K562 (cell line): ENCODE measurements around the gene SLC7A8. TPM values are rescaled to one million over a fixed set of nuclear protein-coding genes. Genes with fewer than 3 reads are reported as not detected.

Experiments
- ATAC-seq: fragments of 200-7000 bp; cut with Tn5 transposase; 3 replicates; pipeline ENCODE4 v1.9.1; 2020; ENCODE audit warnings: moderate library complexity
- BruUV-seq: library from RNA; stranded (reverse); fragments of 400-500 nt; replicated peaks from 2 replicates; lab custom pipeline; 2021; lab: Mats Ljungman, UMichigan
- CTCF ChIA-PET: fragments of 300-600 bp; formaldehyde crosslinking; extraction: SDS; loops from one replicate; lab custom pipeline; 2021; ENCODE audit warnings: low intra/inter-chr PET ratio; lab: Yijun Ruan, JAX
- POLR2A ChIA-PET: fragments of 300-600, 350-650 bp; sonication (Branson Sonifier 250); formaldehyde crosslinking; extraction: SDS; loops from one replicate; lab custom pipeline; 2021; ENCODE audit warnings: antibody characterized with exemption, inconsistent platforms; lab: Yijun Ruan, JAX
- DNase-seq, 4 experiments: peaks; one replicate each; pipeline versions ENCODE4 v3.0.0 to v3.0.0-alpha.2; 2011 to 2018; ENCODE audit warnings: low spot score in 3 of 4, mixed read lengths in 3 of 4; ENCODE audit errors: extremely low read depth in 1 of 4
- FAIRE-seq: peaks from 2 replicates; lab custom pipeline; 2011; peaks lifted over from hg19 to GRCh38; lab: Jason Lieb, UNC
- H2AFZ ChIP-seq: 2 replicates; pipeline ENCODE4 v1.6.0; 2011; ENCODE audit warnings: low read depth, low read length, control low read depth, inconsistent platforms
- H3K27ac ChIP-seq: fragments of 200-600 bp; 3 replicates; pipeline ENCODE4 v1.8.0; 2011; ENCODE audit warnings: low read depth, mild to moderate bottlenecking, control low read depth, inconsistent platforms, low read length, moderate library complexity, mixed read lengths; ENCODE audit errors: extremely low read depth
- H3K27me3 ChIP-seq, 2 experiments: fragments of 300-600 bp in 1 of 2; 2 replicates in 1 of 2; 3 replicates in 1 of 2; pipeline versions ENCODE4 v1.6.0 to v1.8.0; 2011; ENCODE audit warnings: inconsistent platforms in 2 of 2, low read length in 2 of 2, mild to moderate bottlenecking in 1 of 2, mixed read lengths in 1 of 2, moderate library complexity in 1 of 2; ENCODE audit not compliant: control insufficient read depth in 2 of 2, insufficient read depth in 2 of 2
- H3K36me3 ChIP-seq: fragments of 300-600 bp; 3 replicates; pipeline ENCODE4 v1.8.0; 2011; ENCODE audit warnings: mild to moderate bottlenecking, low read length, inconsistent platforms; ENCODE audit not compliant: control insufficient read depth, insufficient read depth
- H3K4me1 ChIP-seq, 2 experiments: fragments of 200-600 bp in 1 of 2; replicated peaks in 1 of 2; 2 replicates in 1 of 2; 3 replicates in 1 of 2; pipeline versions ENCODE4 v1.5.1 to v1.8.0; 2011; ENCODE audit warnings: inconsistent platforms in 2 of 2, low read length in 2 of 2, mild to moderate bottlenecking in 1 of 2, mixed read lengths in 1 of 2, moderate library complexity in 1 of 2; ENCODE audit not compliant: control insufficient read depth in 2 of 2, insufficient read depth in 2 of 2
- H3K4me2 ChIP-seq: 2 replicates; pipeline ENCODE4 v1.6.1; 2011; ENCODE audit warnings: low read length, control low read depth, inconsistent platforms, mixed read lengths; ENCODE audit not compliant: insufficient read depth
- H3K4me3 ChIP-seq: fragments of 200-600 bp; sonication (generic), shearing (Covaris generic); 2 replicates; pipeline ENCODE4 v1.5.1; 2016; ENCODE audit warnings: control low read depth, inconsistent platforms
- H3K79me2 ChIP-seq: fragments of 200-600 bp; 3 replicates; pipeline ENCODE4 v1.8.0; 2011; ENCODE audit warnings: low read length, inconsistent platforms; ENCODE audit not compliant: control insufficient read depth, insufficient read depth
- H3K9ac ChIP-seq, 2 experiments: 2 replicates each; pipeline versions ENCODE4 v1.6.0 to v1.6.1; 2011; ENCODE audit warnings: low read depth in 2 of 2, low read length in 2 of 2, control low read depth in 1 of 2, inconsistent platforms in 1 of 2, mild to moderate bottlenecking in 1 of 2, mixed read lengths in 1 of 2; ENCODE audit not compliant: insufficient read depth in 1 of 2
- H3K9me1 ChIP-seq: one replicate; pipeline ENCODE4 v1.6.0; 2011; ENCODE audit warnings: inconsistent platforms, mild to moderate bottlenecking, low read length, moderate library complexity; ENCODE audit not compliant: control insufficient read depth, insufficient read depth
- H3K9me3 ChIP-seq: replicated peaks from 2 replicates; pipeline ENCODE4 v1.5.1; 2011; ENCODE audit warnings: low read depth, low read length, inconsistent platforms; ENCODE audit not compliant: control insufficient read depth, insufficient read depth
- H4K20me1 ChIP-seq: replicated peaks from 2 replicates; pipeline ENCODE4 v1.6.1; 2011; ENCODE audit warnings: low read length, inconsistent platforms, mixed read lengths; ENCODE audit not compliant: control insufficient read depth, insufficient read depth
- CC2D1A ChIP-seq: fragments of 450-650 bp; IDR thresholded peaks from 2 replicates; pipeline ENCODE4 v1.6.1; 2017; ENCODE audit warnings: mild to moderate bottlenecking
- CHCHD3 ChIP-seq: fragments of 250-450 bp; sonication (Bioruptor Pico); IDR thresholded peaks from 2 replicates; pipeline ENCODE4 v2.1.2; 2022; ENCODE audit warnings: mild to moderate bottlenecking
- FOXP1 ChIP-seq: sonication (generic); formaldehyde crosslinking; IDR thresholded peaks from 2 replicates; pipeline ENCODE4 v1.8.0; 2022; ENCODE audit warnings: mild to moderate bottlenecking, missing genetic modification reagents
- GABPB2 ChIP-seq: fragments of 250-450 bp; sonication (Bioruptor Pico); conservative IDR thresholded peaks from 2 replicates; pipeline ENCODE4 v1.5.1; 2021; ENCODE audit warnings: mild to moderate bottlenecking
- HIVEP1 ChIP-seq: fragments of 250-450 bp; sonication (Bioruptor Pico); IDR thresholded peaks from 2 replicates; pipeline ENCODE4 v1.4.0; 2020; ENCODE audit warnings: mild to moderate bottlenecking
- KDM2B ChIP-seq: fragments of 250-450 bp; sonication (Bioruptor Pico); IDR thresholded peaks from 2 replicates; pipeline ENCODE4 v1.8.0; 2021; ENCODE audit warnings: mild to moderate bottlenecking, moderate library complexity
- MXD1 ChIP-seq: fragments of 250-450 bp; sonication (Bioruptor Pico); IDR thresholded peaks from 2 replicates; pipeline ENCODE4 v1.8.0; 2021; ENCODE audit warnings: borderline replicate concordance, mild to moderate bottlenecking, moderate library complexity; ENCODE audit not compliant: poor library complexity, severe bottlenecking
- NFRKB ChIP-seq: fragments of 450-650 bp; IDR thresholded peaks from 2 replicates; pipeline ENCODE4 v1.6.1; 2016; ENCODE audit warnings: low read depth
- NR2C1 ChIP-seq, 2 experiments: fragments of 450-650 bp; IDR thresholded peaks; 2 replicates each; pipeline ENCODE4 v1.6.1; 2017; ENCODE audit warnings: mild to moderate bottlenecking in 2 of 2, antibody characterized with exemption in 1 of 2, inconsistent platforms in 1 of 2, missing compliant biosample characterization in 1 of 2, missing genetic modification characterization in 1 of 2
- POLR2A ChIP-seq: fragments of 450-650 bp; conservative IDR thresholded peaks from 2 replicates; pipeline ENCODE4 v1.6.1; 2016
- RB1 ChIP-seq: fragments of 450-650 bp; IDR thresholded peaks from 2 replicates; pipeline ENCODE4 v1.6.1; 2017; ENCODE audit warnings: low read depth, mild to moderate bottlenecking
- RBM39 ChIP-seq: fragments of 200-400 bp; formaldehyde crosslinking; optimal IDR thresholded peaks from 2 replicates; pipeline ENCODE3; 2018; ENCODE audit warnings: low read depth, low read length
- TGIF2 ChIP-seq: sonication (generic); formaldehyde crosslinking; IDR thresholded peaks from 2 replicates; pipeline ENCODE4 v1.8.1; 2022; ENCODE audit warnings: mild to moderate bottlenecking, missing genetic modification reagents, moderate library complexity
- ZBTB49 ChIP-seq: sonication (generic); formaldehyde crosslinking; IDR thresholded peaks from 2 replicates; pipeline ENCODE4 v1.8.0; 2022; ENCODE audit warnings: missing genetic modification reagents, mild to moderate bottlenecking, borderline replicate concordance
- ZNF445 ChIP-seq: fragments of 250-450 bp; sonication (Bioruptor Pico); IDR thresholded peaks from 2 replicates; pipeline ENCODE4 v1.4.0; 2020; ENCODE audit warnings: low read depth, mild to moderate bottlenecking, moderate library complexity
- WGBS: fragments of 100-300 bp; shearing (Covaris generic); methylation state at CpG from one replicate; pipeline ENCODE4 v1.1.6; 2016; ENCODE audit warnings: low coverage, mixed read lengths; ENCODE audit not compliant: insufficient coverage; ENCODE audit errors: missing lambda C conversion rate; 5-methylcytosine and 5-hydroxymethylcytosine counted together
- in situ Hi-C: fragments of 300-500 bp; cut with MboI; formaldehyde crosslinking; loops from 4 replicates; pipeline ENCODE4 v1.15.0; 2018; ENCODE audit warnings: inconsistent platforms, mixed read lengths
- intact Hi-C: fragments of 100-400 bp; cut with micrococcal nuclease; formaldehyde crosslinking; loops from 2 replicates; pipeline ENCODE4 v1.14.2; 2022
- polyA plus RNA-seq, 8 experiments: library from polyadenylated mRNA; depleted of rRNA in 4 of 8; stranded (reverse) in 5 of 8; unstranded in 3 of 8; fragments of >200 nt; fragmentation: Nextera tagmentation in 2 of 8; fragmentation: Illumina TruSeq in 1 of 8; extraction: Ambion mirVana in 2 of 8; extraction: Trizol in 1 of 8; gene quantifications; 2 replicates each; pipeline versions ENCODE4 v1.2.1 to v1.2.3, GENCODE V29; 2011 to 2014; ENCODE audit warnings: inconsistent platforms in 1 of 8, missing spikeins in 1 of 8
- total RNA-seq, 7 experiments: library from RNA; depleted of rRNA in 6 of 7; stranded (reverse); fragments of >200 nt in 6 of 7; fragmentation: Illumina TruSeq in 2 of 7; extraction: Trizol in 2 of 7; gene quantifications; 2 replicates each; pipeline versions ENCODE4 v1.2.1 to v1.2.3, GENCODE V29; 2011 to 2021; ENCODE audit warnings: low replicate concordance in 1 of 7
- TF ChIP-seq, protein P1 (sequence below): fragments of 250-450 bp; sonication (Bioruptor Pico); IDR thresholded peaks from 2 replicates; pipeline ENCODE4 v1.8.0; 2021; ENCODE audit warnings: moderate library complexity, mild to moderate bottlenecking, inconsistent platforms
- TF ChIP-seq, protein P2 (sequence below): fragments of 250-450 bp; sonication (Bioruptor Pico); IDR thresholded peaks from 2 replicates; pipeline ENCODE4 v1.8.0; 2022; ENCODE audit warnings: inconsistent platforms, mild to moderate bottlenecking, moderate library complexity, borderline replicate concordance

Gene SLC7A8
- total and polyA plus RNA-seq, 9 of the 15 experiments (the other 6 are each of a cell fraction or from before 2014, with no cell fraction given): 2.0 to 33.0 (median 6.0) TPM

- no peak for ATAC-seq
- H3K9ac ChIP-seq: no peak overlapping the region
- CTCF ChIA-PET: no interaction called here
Measured at GRCh38 chr14:23172096-23172495, 11.4 kb downstream of the SLC7A8 start.

More at GRCh38 chr14:23172096-23172495, 11.4 kb downstream of the SLC7A8 start:
- peaks cover 8 to 24% of the 10 kb centered on the region in 2 experiments; a peak in 4 of 5 replicates for H3K4me1 ChIP-seq
- no peak overlapping the region for H3K4me3 ChIP-seq
- BruUV-seq: no TSS peak
- intact Hi-C loops (no loop called here), in situ Hi-C loops (no loop called here)
- H3K79me2 ChIP-seq: no peaks in the 10 kb centered on the region
- POLR2A ChIA-PET: no interaction called here
- no peaks in the 10 kb centered on the region for H3K9me3 ChIP-seq
- DNase-seq (no peak), FAIRE-seq (no peak)
- H2AFZ ChIP-seq: 0 out of 2 replicates have a peak overlapping the region, but pooled peaks have one; percentile 27
- no peaks in the 10 kb centered on the region for H4K20me1 ChIP-seq
- WGBS: 77% methylated on average over 5 of the region's 5 CpGs
- TF ChIP-seq, protein P1, sequence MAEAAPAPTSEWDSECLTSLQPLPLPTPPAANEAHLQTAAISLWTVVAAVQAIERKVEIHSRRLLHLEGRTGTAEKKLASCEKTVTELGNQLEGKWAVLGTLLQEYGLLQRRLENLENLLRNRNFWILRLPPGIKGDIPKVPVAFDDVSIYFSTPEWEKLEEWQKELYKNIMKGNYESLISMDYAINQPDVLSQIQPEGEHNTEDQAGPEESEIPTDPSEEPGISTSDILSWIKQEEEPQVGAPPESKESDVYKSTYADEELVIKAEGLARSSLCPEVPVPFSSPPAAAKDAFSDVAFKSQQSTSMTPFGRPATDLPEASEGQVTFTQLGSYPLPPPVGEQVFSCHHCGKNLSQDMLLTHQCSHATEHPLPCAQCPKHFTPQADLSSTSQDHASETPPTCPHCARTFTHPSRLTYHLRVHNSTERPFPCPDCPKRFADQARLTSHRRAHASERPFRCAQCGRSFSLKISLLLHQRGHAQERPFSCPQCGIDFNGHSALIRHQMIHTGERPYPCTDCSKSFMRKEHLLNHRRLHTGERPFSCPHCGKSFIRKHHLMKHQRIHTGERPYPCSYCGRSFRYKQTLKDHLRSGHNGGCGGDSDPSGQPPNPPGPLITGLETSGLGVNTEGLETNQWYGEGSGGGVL: no peak
- TF ChIP-seq NFRKB (no peak), RBM39 (no peak), POLR2A (no peak), TGIF2 (no peak), HIVEP1 (CRISPR knock-in tag) (no peak), FOXP1 (no peak), GABPB2 (CRISPR knock-in tag) (no peak), RB1 (no peak), CHCHD3 (CRISPR knock-in tag) (no peak), KDM2B (CRISPR knock-in tag) (no peak), ZNF445 (CRISPR knock-in tag) (no peak), NR2C1 (IDR thresholded peaks at IDR 0.05) (no peak), NR2C1 (tag; IDR thresholded peaks at IDR 0.05) (no peak), MXD1 (CRISPR knock-in tag) (no peak), CC2D1A (no peak), ZBTB49 (no peak)
- TF ChIP-seq, protein P2, sequence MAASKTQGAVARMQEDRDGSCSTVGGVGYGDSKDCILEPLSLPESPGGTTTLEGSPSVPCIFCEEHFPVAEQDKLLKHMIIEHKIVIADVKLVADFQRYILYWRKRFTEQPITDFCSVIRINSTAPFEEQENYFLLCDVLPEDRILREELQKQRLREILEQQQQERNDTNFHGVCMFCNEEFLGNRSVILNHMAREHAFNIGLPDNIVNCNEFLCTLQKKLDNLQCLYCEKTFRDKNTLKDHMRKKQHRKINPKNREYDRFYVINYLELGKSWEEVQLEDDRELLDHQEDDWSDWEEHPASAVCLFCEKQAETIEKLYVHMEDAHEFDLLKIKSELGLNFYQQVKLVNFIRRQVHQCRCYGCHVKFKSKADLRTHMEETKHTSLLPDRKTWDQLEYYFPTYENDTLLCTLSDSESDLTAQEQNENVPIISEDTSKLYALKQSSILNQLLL: no peak
- H3K36me3 ChIP-seq: no peaks in the 10 kb centered on the region; the same call in 2 of the 3 replicates
- no peak overlapping the region for H3K4me2 ChIP-seq
- no peak overlapping the region for H3K27ac ChIP-seq
- no peaks in the 10 kb centered on the region for H3K27me3 ChIP-seq
- no peaks in the 10 kb centered on the region for H3K9me1 ChIP-seq
